GM12873 (cell line): ENCODE results near the gene IMMP2L.

Source experiments
- TF ChIP-seq, protein P1 (sequence below): IDR thresholded peaks from 2 replicates; pipeline ENCODE4 v1.5.1; 2012; ENCODE audit warnings: low read depth, mild to moderate bottlenecking, moderate library complexity, low read length, control low read depth; ENCODE audit not compliant: insufficient read depth; ENCODE audit errors: missing control alignments

IMMP2L gene

GRCh38 chr7:110721395-110721794, 840.9 kb downstream of the IMMP2L start:
- TF ChIP-seq, protein P1, sequence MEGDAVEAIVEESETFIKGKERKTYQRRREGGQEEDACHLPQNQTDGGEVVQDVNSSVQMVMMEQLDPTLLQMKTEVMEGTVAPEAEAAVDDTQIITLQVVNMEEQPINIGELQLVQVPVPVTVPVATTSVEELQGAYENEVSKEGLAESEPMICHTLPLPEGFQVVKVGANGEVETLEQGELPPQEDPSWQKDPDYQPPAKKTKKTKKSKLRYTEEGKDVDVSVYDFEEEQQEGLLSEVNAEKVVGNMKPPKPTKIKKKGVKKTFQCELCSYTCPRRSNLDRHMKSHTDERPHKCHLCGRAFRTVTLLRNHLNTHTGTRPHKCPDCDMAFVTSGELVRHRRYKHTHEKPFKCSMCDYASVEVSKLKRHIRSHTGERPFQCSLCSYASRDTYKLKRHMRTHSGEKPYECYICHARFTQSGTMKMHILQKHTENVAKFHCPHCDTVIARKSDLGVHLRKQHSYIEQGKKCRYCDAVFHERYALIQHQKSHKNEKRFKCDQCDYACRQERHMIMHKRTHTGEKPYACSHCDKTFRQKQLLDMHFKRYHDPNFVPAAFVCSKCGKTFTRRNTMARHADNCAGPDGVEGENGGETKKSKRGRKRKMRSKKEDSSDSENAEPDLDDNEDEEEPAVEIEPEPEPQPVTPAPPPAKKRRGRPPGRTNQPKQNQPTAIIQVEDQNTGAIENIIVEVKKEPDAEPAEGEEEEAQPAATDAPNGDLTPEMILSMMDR, result no peak

DNA sequence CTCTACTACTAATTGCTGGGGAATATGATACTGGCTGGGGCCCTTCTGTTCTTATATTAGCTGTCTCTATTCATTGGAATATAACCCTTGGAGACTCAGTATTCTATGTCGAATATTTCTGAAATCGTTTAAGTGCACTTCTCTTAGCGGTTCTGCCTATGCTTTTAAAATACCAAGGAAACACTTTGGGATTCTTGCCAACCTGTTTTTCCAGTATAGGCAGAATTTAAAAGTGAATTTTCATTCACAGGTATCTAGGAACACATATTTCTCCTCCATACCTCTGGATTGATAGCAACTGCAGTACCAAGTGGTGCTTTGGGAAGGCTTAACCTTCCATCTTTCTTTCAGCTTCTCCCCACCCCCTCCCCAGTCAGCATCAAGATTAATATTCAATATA, 841.7 kb downstream of the IMMP2L start:
- TF ChIP-seq, protein P1, result no peak

DNA sequence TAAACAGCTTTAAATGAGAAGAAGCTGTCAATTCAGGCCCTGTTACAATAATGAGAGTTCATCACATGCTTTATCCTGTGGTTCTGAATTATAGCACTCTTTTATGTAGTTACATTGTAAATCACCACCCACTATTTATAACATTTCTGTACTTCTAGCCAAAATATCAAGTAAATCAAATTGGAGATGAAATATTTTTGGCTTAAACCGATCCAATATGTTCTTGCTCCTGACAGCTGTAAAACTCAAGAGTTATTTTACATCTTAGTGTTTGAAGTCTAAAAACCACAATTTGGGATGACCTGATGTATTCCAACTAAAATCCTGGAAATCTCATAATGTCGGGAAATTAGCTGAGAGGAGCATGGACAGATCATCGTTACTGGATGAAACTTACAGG, 842.6 kb downstream of the IMMP2L start:
- TF ChIP-seq, protein P1, result no peak

DNA sequence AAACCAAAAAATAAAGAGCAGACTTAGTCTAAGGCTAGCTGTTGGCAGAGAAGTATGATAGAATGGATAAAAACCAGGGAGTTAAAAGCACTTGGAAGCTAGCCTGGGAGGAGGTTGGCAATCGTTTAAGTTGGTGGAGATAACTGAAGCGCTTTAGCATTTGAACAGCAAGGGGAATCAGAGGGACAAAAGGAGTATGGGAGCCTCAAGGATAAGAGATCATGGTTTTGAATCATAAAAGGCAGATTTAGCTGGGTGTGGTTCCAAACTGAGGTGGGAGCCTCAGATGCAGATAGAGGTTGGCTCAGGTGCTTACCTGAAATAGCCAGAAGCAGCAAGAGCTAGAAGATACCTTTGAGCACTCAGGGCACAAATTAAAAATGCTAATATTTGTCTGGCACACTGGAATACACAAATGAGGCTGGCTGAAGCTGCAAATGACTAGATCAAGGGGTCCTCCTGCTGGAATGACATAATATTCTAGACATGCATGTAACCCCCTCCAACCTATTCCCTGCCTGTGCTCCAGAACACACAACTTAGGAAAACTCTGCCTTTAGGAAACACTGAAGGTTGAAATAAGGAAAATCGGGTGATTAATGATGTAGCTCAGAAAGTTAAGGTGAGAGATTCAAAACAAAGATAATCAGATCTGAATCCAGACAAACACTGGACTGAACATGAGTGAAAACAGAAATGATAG, 843.6 kb downstream of the IMMP2L start:
- TF ChIP-seq, protein P1, result no peak

DNA sequence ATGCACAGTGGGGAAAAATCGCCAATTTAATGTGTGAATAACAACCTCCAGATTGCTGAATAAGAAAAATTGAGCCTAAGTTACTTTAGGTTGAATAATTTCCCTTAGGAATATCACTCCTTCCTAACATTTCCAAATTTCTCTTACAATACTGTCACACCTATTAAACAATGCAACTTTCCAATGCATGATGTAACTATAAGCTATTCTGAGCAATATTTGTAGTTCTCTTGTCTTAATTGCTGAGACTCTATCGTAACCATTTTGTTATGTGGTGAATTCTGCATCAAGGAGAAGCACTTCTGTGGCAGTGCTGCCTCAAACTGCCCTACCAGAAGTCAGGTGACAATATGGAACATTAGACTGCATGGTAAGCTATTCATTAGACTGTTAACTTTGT, 858.1 kb downstream of the IMMP2L start:
- TF ChIP-seq, protein P1, result no peak

GRCh38 chr7:110698576-110698975, 863.7 kb downstream of the IMMP2L start:
- TF ChIP-seq, protein P1, result no peak

GRCh38 chr7:110693344-110693743, 868.9 kb downstream of the IMMP2L start:
- TF ChIP-seq, protein P1, result no peak
